Activated CD4-positive, alpha-beta memory T cell treated with anti-CD3 and anti-CD28 coated beads, Interleukin-2, amount 10 ng/mL, durations not matched to agents 7 days and 5 days (primary cell): ENCODE measurements around the gene TNFRSF13B. TPM values are rescaled to one million over a fixed set of nuclear protein-coding genes. Genes with fewer than 3 reads are reported as not detected.

ENCODE experiments used
- CTCF ChIA-PET: fragments of 350-600 bp; sonication (Branson Sonifier 250); formaldehyde crosslinking; loops from one replicate; lab custom pipeline; 2021; ENCODE audit warnings: antibody characterized with exemption, inconsistent platforms; lab: Charles Lee
- POLR2A ChIA-PET: fragments of 350-600 bp; sonication (Branson Sonifier 250); formaldehyde crosslinking; loops from one replicate; lab custom pipeline; 2021; ENCODE audit warnings: antibody characterized with exemption; lab: Charles Lee
- DNase-seq: peaks from one replicate; pipeline ENCODE4 v3.0.0-alpha.2; 2020
- H3K27ac Mint-ChIP-seq: one replicate; pipeline ENCODE4 v1.8.0; 2021; ENCODE audit warnings: mild to moderate bottlenecking, mixed read lengths
- H3K27me3 Mint-ChIP-seq: one replicate; pipeline ENCODE4 v1.8.0; 2021; ENCODE audit warnings: mixed read lengths
- H3K36me3 Mint-ChIP-seq: one replicate; pipeline ENCODE4 v1.8.0; 2021; ENCODE audit warnings: low read depth, mixed read lengths
- H3K4me1 Mint-ChIP-seq: one replicate; pipeline ENCODE4 v1.8.0; 2021; ENCODE audit warnings: mixed read lengths
- H3K4me3 Mint-ChIP-seq: one replicate; pipeline ENCODE4 v1.8.0; 2021; ENCODE audit warnings: mild to moderate bottlenecking, mixed read lengths
- H3K9me3 Mint-ChIP-seq: one replicate; pipeline ENCODE4 v1.8.0; 2021; ENCODE audit warnings: mixed read lengths
- total RNA-seq, 2 experiments: library from RNA; stranded (reverse); gene quantifications; one replicate each; pipeline ENCODE4 v1.2.3, GENCODE V29; 2021

TNFRSF13B gene
- total RNA-seq, 2 experiments from 2014 or later, result not detected

GRCh38 chr17:16933317-16934132 is 38.4 kb downstream of the TNFRSF13B start:
- ChIA-PET POLR2A (no interaction called here), CTCF (no interaction called here)
- Mint-ChIP-seq H3K36me3 (no peaks in the 10 kb centered on the region), H3K27ac (no peak overlapping the region), H3K9me3 (no peaks in the 10 kb centered on the region), H3K4me3 (no peak overlapping the region), H3K4me1 (no peaks in the 10 kb centered on the region), H3K27me3 (peaks cover 4% of the 10 kb centered on the region)
- no peak for DNase-seq

GRCh38 chr17:16932611-16933010 is 39.3 kb downstream of the TNFRSF13B start:
- H3K4me3 Mint-ChIP-seq, result no peak overlapping the region

GRCh38 chr17:16932156-16932555 is 39.8 kb downstream of the TNFRSF13B start:
- Mint-ChIP-seq H3K4me1 (no peaks in the 10 kb centered on the region), H3K4me3 (no peak overlapping the region), H3K27ac (no peak overlapping the region), H3K36me3 (no peaks in the 10 kb centered on the region), H3K9me3 (no peaks in the 10 kb centered on the region), H3K27me3 (no peaks in the 10 kb centered on the region)
- ChIA-PET CTCF (no interaction called here), POLR2A (no interaction called here)
- DNase-seq, result no peak

More at GRCh38 chr17:16932611-16933010, 39.3 kb downstream of the TNFRSF13B start:
- Mint-ChIP-seq H3K9me3 (no peaks in the 10 kb centered on the region), H3K27me3 (no peaks in the 10 kb centered on the region), H3K36me3 (no peaks in the 10 kb centered on the region), H3K27ac (no peak overlapping the region), H3K4me1 (no peaks in the 10 kb centered on the region)
- no peak for DNase-seq
- ChIA-PET CTCF (no interaction called here), POLR2A (no interaction called here)

- ChIA-PET POLR2A (no interaction called here), CTCF (no interaction called here)
- Mint-ChIP-seq H3K27ac (no peak overlapping the region), H3K36me3 (no peaks in the 10 kb centered on the region), H3K4me3 (no peak overlapping the region), H3K27me3 (no peaks in the 10 kb centered on the region), H3K9me3 (no peaks in the 10 kb centered on the region), H3K4me1 (no peaks in the 10 kb centered on the region)
- no peak for DNase-seq
Observed at GRCh38 chr17:16931318-16932060, 40.4 kb downstream of the TNFRSF13B start.

GRCh38 chr17:16930571-16931317 is 41.2 kb downstream of the TNFRSF13B start:
- no peaks in the 10 kb centered on the region for H3K27me3 Mint-ChIP-seq
- H3K4me1 Mint-ChIP-seq, result no peaks in the 10 kb centered on the region
- POLR2A ChIA-PET, result no interaction called here

GRCh38 chr17:16929757-16930520 is 42.0 kb downstream of the TNFRSF13B start:
- H3K27me3 Mint-ChIP-seq, result no peaks in the 10 kb centered on the region
- H3K9me3 Mint-ChIP-seq, result no peaks in the 10 kb centered on the region
- H3K4me1 Mint-ChIP-seq, result no peaks in the 10 kb centered on the region
- ChIA-PET POLR2A (no interaction called here), CTCF (no interaction called here)
- no peak overlapping the region for H3K27ac Mint-ChIP-seq
- no peaks in the 10 kb centered on the region for H3K36me3 Mint-ChIP-seq
- no peak for DNase-seq
- no peak overlapping the region for H3K4me3 Mint-ChIP-seq

More at GRCh38 chr17:16930571-16931317, 41.2 kb downstream of the TNFRSF13B start:
- no peak overlapping the region for H3K4me3 Mint-ChIP-seq
- DNase-seq, result no peak
- no peak overlapping the region for H3K27ac Mint-ChIP-seq
- no peaks in the 10 kb centered on the region for H3K9me3 Mint-ChIP-seq
- CTCF ChIA-PET, result no interaction called here
- no peaks in the 10 kb centered on the region for H3K36me3 Mint-ChIP-seq

GRCh38 chr17:16929035-16929680 is 42.8 kb downstream of the TNFRSF13B start:
- H3K4me1 Mint-ChIP-seq, result no peaks in the 10 kb centered on the region
- no peaks in the 10 kb centered on the region for H3K36me3 Mint-ChIP-seq
- ChIA-PET CTCF (no interaction called here), POLR2A (no interaction called here)
- no peaks in the 10 kb centered on the region for H3K9me3 Mint-ChIP-seq
- no peak overlapping the region for H3K27ac Mint-ChIP-seq
- H3K4me3 Mint-ChIP-seq, result no peak overlapping the region
- H3K27me3 Mint-ChIP-seq, result no peaks in the 10 kb centered on the region
- no peak for DNase-seq

GRCh38 chr17:16928406-16929034 is 43.4 kb downstream of the TNFRSF13B start:
- ChIA-PET POLR2A (no interaction called here), CTCF (no interaction called here)
- no peaks in the 10 kb centered on the region for H3K4me1 Mint-ChIP-seq
- H3K36me3 Mint-ChIP-seq, result no peaks in the 10 kb centered on the region
- H3K27ac Mint-ChIP-seq, result no peak overlapping the region
- H3K9me3 Mint-ChIP-seq, result no peaks in the 10 kb centered on the region
- H3K4me3 Mint-ChIP-seq, result no peak overlapping the region
- no peaks in the 10 kb centered on the region for H3K27me3 Mint-ChIP-seq
- no peak for DNase-seq

GRCh38 chr17:16927641-16928321 is 44.1 kb downstream of the TNFRSF13B start:
- Mint-ChIP-seq H3K4me3 (no peak overlapping the region), H3K27me3 (no peaks in the 10 kb centered on the region), H3K36me3 (no peaks in the 10 kb centered on the region), H3K27ac (no peak overlapping the region), H3K4me1 (no peaks in the 10 kb centered on the region), H3K9me3 (no peaks in the 10 kb centered on the region)
- CTCF ChIA-PET, result no interaction called here
- DNase-seq, result no peak
- POLR2A ChIA-PET, result no interaction called here

GRCh38 chr17:16926571-16927451 is 45.1 kb downstream of the TNFRSF13B start:
- CTCF ChIA-PET, result no interaction called here
- H3K4me1 Mint-ChIP-seq, result no peaks in the 10 kb centered on the region
- no peaks in the 10 kb centered on the region for H3K9me3 Mint-ChIP-seq
- H3K27ac Mint-ChIP-seq, result no peak overlapping the region
- H3K36me3 Mint-ChIP-seq, result no peaks in the 10 kb centered on the region
- POLR2A ChIA-PET, result no interaction called here
- H3K4me3 Mint-ChIP-seq, result no peak overlapping the region
- no peak for DNase-seq
- no peaks in the 10 kb centered on the region for H3K27me3 Mint-ChIP-seq

- CTCF ChIA-PET, result no interaction called here
- H3K4me3 Mint-ChIP-seq, result no peak overlapping the region
- H3K27me3 Mint-ChIP-seq, result peaks cover 1% of the 10 kb centered on the region
- no peak overlapping the region for H3K27ac Mint-ChIP-seq
- no peaks in the 10 kb centered on the region for H3K4me1 Mint-ChIP-seq
- no peaks in the 10 kb centered on the region for H3K9me3 Mint-ChIP-seq
- DNase-seq, result no peak
- POLR2A ChIA-PET, result no interaction called here
- H3K36me3 Mint-ChIP-seq, result no peaks in the 10 kb centered on the region
Observed at GRCh38 chr17:16926061-16926511, 45.8 kb downstream of the TNFRSF13B start.
